Measurements from ENCODE around the gene PDE1A. TPM values are rescaled to one million over a fixed set of nuclear protein-coding genes. Genes with fewer than 3 reads are reported as not detected.

Gene PDE1A
- polyA plus RNA-seq, 1 experiment: 1.0 TPM

GRCh38 chr2:182261860-182262387 is 164.9 kb downstream of the PDE1A start:
- Histone ChIP-seq H3K36me3 (ENCODE audit: control insufficient read depth, insufficient read depth, low read length) (no peaks in the 10 kb centered on the region), H3K4me3 (ENCODE audit: low read depth, low read length) (no peak overlapping the region), H3K27me3 (ENCODE audit: control insufficient read depth, insufficient read depth, low read length) (no peaks in the 10 kb centered on the region)
- no peak for TF ChIP-seq CTCF (IDR thresholded peaks at IDR 0.05; ENCODE audit: insufficient read depth, low read depth, low read length)
- ChIA-PET POLR2A (no interaction called here), CTCF (no interaction called here)
- DNase-seq (ENCODE audit: low read depth): no peak

- H3K27me3 ChIP-seq (ENCODE audit: control insufficient read depth, insufficient read depth, low read length): no peaks in the 10 kb centered on the region
- POLR2A ChIA-PET: no interaction called here
- CTCF ChIA-PET: interaction anchor here (0.7 to 1.1 kb wide), 2 partner anchors 14 to 390 kb away, joined by 4 to 5 read pairs; no protein-coding TSS in a partner anchor
Observed at GRCh38 chr2:182259629-182260150, 167.1 kb downstream of the PDE1A start.

GRCh38 chr2:182252534-182252933 is 174.3 kb downstream of the PDE1A start:
- DNase-seq (ENCODE audit: low read depth): no peak
- ChIA-PET CTCF (no interaction called here), POLR2A (no interaction called here)
- no peak overlapping the region for H3K4me3 ChIP-seq (ENCODE audit: low read depth, low read length)
- no peaks in the 10 kb centered on the region for H3K36me3 ChIP-seq (ENCODE audit: control insufficient read depth, insufficient read depth, low read length)
- TF ChIP-seq CTCF (IDR thresholded peaks at IDR 0.05; ENCODE audit: insufficient read depth, low read depth, low read length): no peak
- no peaks in the 10 kb centered on the region for H3K27me3 ChIP-seq (ENCODE audit: control insufficient read depth, insufficient read depth, low read length)

More at GRCh38 chr2:182259629-182260150, 167.1 kb downstream of the PDE1A start:
- Histone ChIP-seq H3K36me3 (ENCODE audit: control insufficient read depth, insufficient read depth, low read length) (no peaks in the 10 kb centered on the region), H3K4me3 (ENCODE audit: low read depth, low read length) (no peak overlapping the region)
- no peak for DNase-seq (ENCODE audit: low read depth)
- no peak for TF ChIP-seq CTCF (IDR thresholded peaks at IDR 0.05; ENCODE audit: insufficient read depth, low read depth, low read length)

- Histone ChIP-seq H3K4me3 (ENCODE audit: low read depth, low read length) (no peak overlapping the region), H3K27me3 (ENCODE audit: control insufficient read depth, insufficient read depth, low read length) (no peaks in the 10 kb centered on the region), H3K36me3 (ENCODE audit: control insufficient read depth, insufficient read depth, low read length) (no peaks in the 10 kb centered on the region)
- ChIA-PET CTCF (no interaction called here), POLR2A (no interaction called here)
- TF ChIP-seq CTCF (IDR thresholded peaks at IDR 0.05; ENCODE audit: insufficient read depth, low read depth, low read length): no peak
- no peak for DNase-seq (ENCODE audit: low read depth)
Observed at GRCh38 chr2:182248898-182249297, 177.9 kb downstream of the PDE1A start.

GRCh38 chr2:182248362-182248761 is 178.5 kb downstream of the PDE1A start:
- ChIA-PET POLR2A (no interaction called here), CTCF (interaction anchor here (0.6 kb wide), 1 partner anchor 100 kb away, joined by 3 read pairs; no protein-coding TSS in a partner anchor)
- no peaks in the 10 kb centered on the region for H3K36me3 ChIP-seq (ENCODE audit: control insufficient read depth, insufficient read depth, low read length)
- no peak for TF ChIP-seq CTCF (IDR thresholded peaks at IDR 0.05; ENCODE audit: insufficient read depth, low read depth, low read length)
- DNase-seq (ENCODE audit: low read depth): no peak
- no peaks in the 10 kb centered on the region for H3K27me3 ChIP-seq (ENCODE audit: control insufficient read depth, insufficient read depth, low read length)
- H3K4me3 ChIP-seq (ENCODE audit: low read depth, low read length): no peak overlapping the region
